ENCODE results near the gene HUS1.
A peak's percentile ranks its signal among the peaks of the same experiment; 100 is the strongest.
"Not testable (repeated sequence)": the region's sequence is repeated elsewhere in the genome, so short reads cannot be mapped to it uniquely, and the experiment has no call there.

HUS1 gene

GRCh38 chr7:47979145-47979831, at the start of gene HUS1:
HUS1 (minus strand) TSS chr7:47979615; CDS start chr7:47979519, 96 bp downstream.
- peak; percentile 87 to 93 for DNase-seq (ENCODE audit: low read depth in 2 of 2)

DNA sequence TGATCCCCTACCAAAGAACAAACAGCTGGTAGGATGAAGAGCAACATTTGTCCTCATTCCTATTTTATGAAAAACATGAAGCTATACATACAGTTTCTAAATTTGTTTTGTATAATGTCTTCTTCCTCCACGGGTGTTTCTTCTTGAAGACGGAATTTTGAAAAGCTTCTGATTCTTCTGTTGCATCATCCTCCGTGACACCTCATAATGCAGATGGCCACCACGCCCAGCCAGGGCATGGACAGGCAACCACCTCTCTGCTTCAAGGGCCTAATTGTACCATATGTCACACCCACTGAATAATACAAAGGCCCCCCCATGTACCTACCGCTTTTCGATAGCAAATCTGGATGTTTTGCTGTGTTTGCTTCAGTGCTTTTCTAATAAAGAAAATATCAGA, 49.5 kb upstream of the HUS1 start, which contains the start of gene SUN3:
TSS of gene SUN3 (minus strand) at position 170 of the 400 bp plus-strand sequence. CDS start at position 1, 169 bp downstream.
- DNase-seq (ENCODE audit: low read depth in 2 of 2): no peak

- no peak for DNase-seq (ENCODE audit: low read depth in 2 of 2)
Measured at GRCh38 chr7:48025624-48026023, 46.2 kb upstream of the HUS1 start.

GRCh38 chr7:48017674-48018073, 38.3 kb upstream of the HUS1 start:
- DNase-seq (ENCODE audit: low read depth in 2 of 2): no peak

DNA sequence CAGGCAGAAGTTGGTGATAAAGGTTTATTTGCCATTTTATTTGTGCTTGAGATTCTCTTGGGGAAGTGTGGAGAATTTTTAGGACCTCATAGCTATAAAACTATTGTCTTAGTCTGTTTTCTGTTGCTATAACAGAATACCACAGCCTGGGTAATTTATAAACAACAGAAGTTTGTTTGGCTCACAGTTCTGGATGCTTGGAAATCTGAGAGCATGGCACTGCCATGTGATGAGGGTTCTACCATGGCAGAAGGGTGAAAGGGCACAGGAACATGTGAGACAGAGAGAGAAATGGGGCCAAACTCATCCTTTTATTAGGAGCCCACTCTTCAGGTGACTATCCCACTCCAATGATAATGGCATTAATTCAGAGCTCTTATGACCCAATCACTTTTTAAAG, 37.2 kb upstream of the HUS1 start:
- no peak for DNase-seq (ENCODE audit: low read depth in 2 of 2)

- DNase-seq (ENCODE audit: low read depth in 2 of 2): no peak
Measured at GRCh38 chr7:48011951-48012350, 32.5 kb upstream of the HUS1 start.

GRCh38 chr7:48011323-48011722, 31.9 kb upstream of the HUS1 start:
- no peak for DNase-seq (ENCODE audit: low read depth in 2 of 2)

DNA sequence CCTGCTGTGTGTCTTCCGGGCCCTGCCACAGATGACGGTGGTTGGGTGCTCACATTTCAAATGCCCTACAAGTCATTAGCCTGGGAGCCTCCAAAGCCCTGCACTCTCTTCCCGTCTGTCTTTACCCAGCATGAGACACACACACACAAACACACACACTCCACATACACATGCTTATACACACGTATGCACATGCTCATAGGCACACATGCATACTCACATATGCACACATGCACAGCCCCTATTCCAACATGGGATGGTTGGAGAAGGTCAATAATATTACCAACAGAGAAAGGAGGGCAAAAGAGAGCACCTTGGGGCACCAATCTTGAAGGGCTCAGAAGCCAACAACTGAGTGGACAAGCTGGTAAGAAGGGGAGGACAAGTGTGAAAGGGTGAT, 30.5 kb upstream of the HUS1 start:
- DNase-seq (ENCODE audit: low read depth in 2 of 2): no peak

GRCh38 chr7:48009257-48009656, 29.8 kb upstream of the HUS1 start:
- DNase-seq (ENCODE audit: low read depth in 2 of 2): no peak

- DNase-seq (ENCODE audit: low read depth in 2 of 2): no peak
Measured at GRCh38 chr7:48006866-48007265, 27.5 kb upstream of the HUS1 start.

GRCh38 chr7:48004638-48005037, 25.2 kb upstream of the HUS1 start:
- DNase-seq (ENCODE audit: low read depth in 2 of 2): no peak

GRCh38 chr7:48004032-48004431, 24.6 kb upstream of the HUS1 start:
- no peak for DNase-seq (ENCODE audit: low read depth in 2 of 2)

- DNase-seq (ENCODE audit: low read depth in 2 of 2): not testable (repeated sequence)
Measured at GRCh38 chr7:48000164-48000563, 20.7 kb upstream of the HUS1 start.

GRCh38 chr7:47999413-47999812, 20.0 kb upstream of the HUS1 start:
- DNase-seq (ENCODE audit: low read depth in 2 of 2): no peak

DNA sequence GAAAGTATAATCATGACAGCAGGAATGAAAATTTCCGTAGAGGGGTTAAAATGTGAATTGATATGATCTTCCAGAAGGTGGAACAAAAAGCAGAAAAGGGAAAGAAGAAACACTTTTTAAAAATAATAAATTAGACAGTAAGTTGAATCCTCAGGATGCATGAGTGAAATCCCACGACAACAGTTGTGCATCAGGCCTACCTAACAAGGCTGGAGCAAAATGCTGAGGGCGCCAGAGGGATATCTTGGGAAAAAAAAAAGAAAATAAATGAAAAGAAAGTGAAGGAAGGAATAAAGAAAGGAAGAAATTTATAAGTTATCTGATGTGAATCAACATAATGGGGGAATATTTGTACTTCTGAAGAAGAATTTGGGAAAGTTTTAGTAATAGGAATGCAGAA, 13.0 kb upstream of the HUS1 start:
- DNase-seq (ENCODE audit: low read depth in 2 of 2): no peak

DNA sequence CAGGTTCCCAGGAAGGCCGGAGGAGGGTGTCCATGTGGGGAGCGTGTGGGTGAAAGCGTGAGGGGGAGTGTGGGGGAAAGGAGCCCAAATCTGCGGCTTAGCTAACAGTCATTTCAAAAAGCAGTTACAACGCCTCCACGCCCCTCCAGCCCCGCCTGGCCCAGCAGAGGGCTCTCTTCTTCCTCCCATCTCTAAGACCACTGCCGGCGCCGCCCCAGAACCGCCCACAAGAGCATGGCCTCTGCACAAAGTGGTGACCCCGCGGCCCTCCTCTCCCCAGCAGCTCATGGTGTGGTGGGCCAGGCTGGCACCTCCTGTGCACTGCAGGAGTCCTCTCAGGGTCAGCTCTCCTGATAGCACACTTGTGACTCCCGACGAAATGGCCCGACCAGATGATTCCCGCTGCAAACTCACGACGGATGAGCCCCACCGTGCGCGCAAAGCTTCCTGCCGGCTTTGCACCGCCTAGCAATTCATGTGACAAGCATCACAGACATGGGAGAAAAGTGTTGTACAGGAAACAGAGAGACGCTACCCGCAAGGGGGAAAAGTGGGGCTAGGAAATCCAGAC, 12.4 kb upstream of the HUS1 start:
- DNase-seq (ENCODE audit: low read depth in 2 of 2): peak; percentile 69 to 84

DNA sequence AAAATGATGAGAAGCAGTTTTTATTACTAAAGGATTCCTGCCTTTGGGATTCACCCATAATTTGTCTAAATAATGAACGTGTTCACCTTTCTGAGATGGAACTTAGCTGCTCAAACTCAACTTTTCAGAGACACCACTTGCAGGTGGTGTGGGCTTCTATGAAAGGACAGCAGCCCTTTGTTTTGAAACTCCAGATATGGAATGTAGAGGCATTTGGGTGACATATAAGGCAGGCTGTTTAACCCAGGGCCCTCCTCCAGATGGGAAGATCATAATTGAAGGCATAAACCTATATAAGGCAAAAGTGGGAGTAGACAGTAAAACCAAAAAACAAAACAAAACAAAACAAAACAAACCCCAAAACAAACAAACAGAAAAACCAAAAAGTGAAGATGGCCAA, 11.9 kb upstream of the HUS1 start:
- no peak for DNase-seq (ENCODE audit: low read depth in 2 of 2)

DNA sequence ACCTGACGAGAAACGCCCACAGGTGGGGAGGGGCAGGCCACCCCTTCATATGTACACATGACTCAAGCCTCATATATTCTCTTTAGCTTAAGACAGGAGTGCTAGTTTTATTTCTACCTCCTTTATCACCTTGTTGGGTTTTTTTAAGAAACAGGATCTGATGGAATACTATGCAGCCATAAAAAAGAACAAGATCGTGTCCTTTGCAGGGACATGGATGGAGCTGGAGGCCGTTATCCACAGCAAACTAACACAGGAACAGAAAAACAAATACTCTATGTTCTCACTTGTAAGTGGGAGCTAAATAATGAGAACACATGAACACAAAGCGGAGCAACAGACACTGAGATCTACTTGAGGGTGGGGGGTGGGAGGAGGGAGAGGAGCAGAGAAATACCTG, 11.2 kb upstream of the HUS1 start:
- DNase-seq (ENCODE audit: low read depth in 2 of 2): no peak

- not testable (repeated sequence) for DNase-seq (ENCODE audit: low read depth in 2 of 2)
Measured at GRCh38 chr7:47989607-47990400, 10.4 kb upstream of the HUS1 start.

DNA sequence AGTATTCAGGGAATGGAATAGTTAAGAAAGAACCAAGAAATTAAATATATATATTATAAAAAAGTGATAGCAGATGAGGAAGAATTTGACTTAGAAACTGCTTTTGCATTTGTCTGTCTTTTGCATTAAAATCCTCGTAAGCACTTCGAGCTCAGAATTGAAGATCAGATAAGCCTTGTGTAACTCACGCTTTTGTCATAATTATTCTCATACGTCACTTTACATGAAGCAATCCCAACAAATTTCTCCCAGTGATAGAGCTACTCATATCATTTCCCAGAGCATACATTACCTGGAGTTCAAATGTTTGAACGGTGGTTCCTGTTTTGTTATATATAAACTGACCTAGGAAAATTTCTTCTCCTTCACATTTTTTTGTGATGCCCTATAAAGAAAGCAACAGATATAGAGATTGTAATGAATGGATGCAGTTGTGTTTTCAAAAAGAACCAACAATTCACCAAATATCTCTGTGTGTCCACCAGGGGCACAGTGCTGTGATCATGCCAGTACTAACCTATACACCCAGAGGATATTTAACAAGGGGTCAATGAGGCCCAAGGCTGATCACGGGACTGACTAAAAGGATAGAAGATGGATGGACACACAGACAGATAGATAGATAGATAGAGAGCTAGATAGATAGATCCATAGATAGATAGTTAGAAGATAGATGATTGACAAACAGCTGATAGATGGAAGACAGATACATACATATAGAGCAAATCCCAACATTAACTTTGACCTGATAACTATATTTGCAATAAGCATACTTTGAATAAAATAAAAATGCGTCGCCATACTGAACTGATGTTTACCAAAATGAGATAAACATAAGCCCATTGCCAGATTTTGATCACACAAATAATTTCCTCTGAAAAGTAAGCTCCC, 9.3 kb upstream of the HUS1 start:
- no peak for DNase-seq (ENCODE audit: low read depth in 2 of 2)

- DNase-seq (ENCODE audit: low read depth in 2 of 2): no peak
Measured at GRCh38 chr7:47982610-47983009, 3.2 kb upstream of the HUS1 start.

GRCh38 chr7:47980648-47981047, 1.2 kb upstream of the HUS1 start:
- not testable (repeated sequence) for DNase-seq (ENCODE audit: low read depth in 2 of 2)

Data from stimulated activated CD4-positive, alpha-beta T cell treated with anti-CD3 and anti-CD28 coated beads, Interleukin-4, amount 100 ng/mL, for 48 hours (primary cell).